Chondrocyte (in vitro differentiated cells): ENCODE data around the gene NCAM1. TPM values are rescaled to one million over a fixed set of nuclear protein-coding genes. Genes with fewer than 3 reads are reported as not detected.

Source experiments
- DNase-seq: peaks from one replicate; pipeline ENCODE4 v3.0.0; 2021; ENCODE audit warnings: mixed read lengths, low spot score
- H3K27ac Mint-ChIP-seq: one replicate; pipeline ENCODE4 v1.8.0; 2021; ENCODE audit warnings: mild to moderate bottlenecking, moderate library complexity, mixed read lengths; ENCODE audit not compliant: unreplicated experiment
- H3K27me3 Mint-ChIP-seq: 2 replicates; pipeline ENCODE4 v1.8.0; 2021; ENCODE audit warnings: low read depth, mixed read lengths
- H3K36me3 Mint-ChIP-seq: 2 replicates; pipeline ENCODE4 v1.8.0; 2021; ENCODE audit warnings: low read depth, mixed read lengths
- H3K4me1 Mint-ChIP-seq: 2 replicates; pipeline ENCODE4 v1.8.0; 2021; ENCODE audit warnings: low read depth, mild to moderate bottlenecking, mixed read lengths
- H3K4me3 Mint-ChIP-seq: one replicate; pipeline ENCODE4 v1.8.0; 2021; ENCODE audit warnings: mild to moderate bottlenecking, moderate library complexity, mixed read lengths; ENCODE audit not compliant: unreplicated experiment
- H3K9me3 Mint-ChIP-seq: 2 replicates; pipeline ENCODE4 v1.8.0; 2021; ENCODE audit warnings: low read depth, mixed read lengths
- total RNA-seq: library from RNA; stranded (reverse); gene quantifications from 3 replicates; pipeline ENCODE4 v1.2.1, GENCODE V29; 2021
- TF ChIP-seq, protein P1 (sequence below): fragments of 200-600 bp; sonication (generic); IDR thresholded peaks from 2 replicates; pipeline ENCODE4 v1.5.0; 2021; ENCODE audit warnings: antibody characterized with exemption, mild to moderate bottlenecking, moderate library complexity

Gene NCAM1
- total RNA-seq, 1 donor from 2014 or later: 3.9 TPM

GRCh38 chr11:113253406-113253805, 292.2 kb downstream of the NCAM1 start:
- Mint-ChIP-seq H3K27ac (no peak overlapping the region), H3K27me3 (no peaks in the 10 kb centered on the region), H3K4me1 (peaks cover 4% of the 10 kb centered on the region), H3K36me3 (no peaks in the 10 kb centered on the region), H3K9me3 (no peaks in the 10 kb centered on the region), H3K4me3 (no peak overlapping the region)
- TF ChIP-seq, protein P1, sequence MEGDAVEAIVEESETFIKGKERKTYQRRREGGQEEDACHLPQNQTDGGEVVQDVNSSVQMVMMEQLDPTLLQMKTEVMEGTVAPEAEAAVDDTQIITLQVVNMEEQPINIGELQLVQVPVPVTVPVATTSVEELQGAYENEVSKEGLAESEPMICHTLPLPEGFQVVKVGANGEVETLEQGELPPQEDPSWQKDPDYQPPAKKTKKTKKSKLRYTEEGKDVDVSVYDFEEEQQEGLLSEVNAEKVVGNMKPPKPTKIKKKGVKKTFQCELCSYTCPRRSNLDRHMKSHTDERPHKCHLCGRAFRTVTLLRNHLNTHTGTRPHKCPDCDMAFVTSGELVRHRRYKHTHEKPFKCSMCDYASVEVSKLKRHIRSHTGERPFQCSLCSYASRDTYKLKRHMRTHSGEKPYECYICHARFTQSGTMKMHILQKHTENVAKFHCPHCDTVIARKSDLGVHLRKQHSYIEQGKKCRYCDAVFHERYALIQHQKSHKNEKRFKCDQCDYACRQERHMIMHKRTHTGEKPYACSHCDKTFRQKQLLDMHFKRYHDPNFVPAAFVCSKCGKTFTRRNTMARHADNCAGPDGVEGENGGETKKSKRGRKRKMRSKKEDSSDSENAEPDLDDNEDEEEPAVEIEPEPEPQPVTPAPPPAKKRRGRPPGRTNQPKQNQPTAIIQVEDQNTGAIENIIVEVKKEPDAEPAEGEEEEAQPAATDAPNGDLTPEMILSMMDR: no peak
- DNase-seq: no peak

DNA sequence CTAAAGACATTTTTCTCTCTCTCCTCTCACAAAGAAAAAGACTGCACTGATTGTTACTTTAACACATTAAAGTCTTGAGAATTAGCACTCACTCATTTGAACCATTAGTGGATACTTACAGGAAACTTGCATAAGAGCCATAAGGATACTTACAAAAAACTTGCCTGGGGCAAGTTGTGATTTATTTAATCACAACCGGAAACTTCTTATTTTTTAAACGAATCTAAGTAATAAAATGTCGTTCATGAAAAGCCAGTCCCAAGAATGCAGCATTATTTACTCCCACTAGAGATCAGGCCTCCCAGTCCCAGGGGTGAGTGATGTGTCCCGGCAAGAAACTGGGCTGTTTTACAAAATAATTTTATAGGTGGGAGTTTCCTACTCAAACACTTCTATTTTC, 293.9 kb downstream of the NCAM1 start:
- H3K4me3 Mint-ChIP-seq: no peak overlapping the region
- no peaks in the 10 kb centered on the region for H3K36me3 Mint-ChIP-seq
- TF ChIP-seq, protein P1: no peak
- no peak for DNase-seq
- H3K27ac Mint-ChIP-seq: no peak overlapping the region
- H3K9me3 Mint-ChIP-seq: no peaks in the 10 kb centered on the region
- H3K4me1 Mint-ChIP-seq: peaks cover 4% of the 10 kb centered on the region
- H3K27me3 Mint-ChIP-seq: no peaks in the 10 kb centered on the region

DNA sequence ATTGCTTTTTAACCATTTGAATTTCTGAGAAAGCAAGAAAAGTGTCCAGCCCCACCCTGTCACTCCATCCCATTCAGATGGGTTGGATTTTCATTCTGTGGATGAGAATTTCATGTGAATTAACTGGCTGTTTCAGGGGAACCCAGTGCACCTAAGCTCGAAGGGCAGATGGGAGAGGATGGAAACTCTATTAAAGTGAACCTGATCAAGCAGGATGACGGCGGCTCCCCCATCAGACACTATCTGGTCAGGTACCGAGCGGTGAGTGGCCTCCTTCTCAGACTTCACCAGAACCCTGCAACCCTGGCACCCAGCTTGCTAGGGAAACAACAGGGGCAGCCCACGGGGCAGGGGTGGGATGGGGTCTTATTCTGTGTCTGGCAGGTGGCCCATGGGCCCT, 294.5 kb downstream of the NCAM1 start:
- H3K36me3 Mint-ChIP-seq: no peaks in the 10 kb centered on the region
- no peak overlapping the region for H3K27ac Mint-ChIP-seq
- H3K27me3 Mint-ChIP-seq: no peaks in the 10 kb centered on the region
- no peak for DNase-seq
- no peaks in the 10 kb centered on the region for H3K9me3 Mint-ChIP-seq
- peaks cover 4% of the 10 kb centered on the region for H3K4me1 Mint-ChIP-seq
- TF ChIP-seq, protein P1: no peak
- no peak overlapping the region for H3K4me3 Mint-ChIP-seq

GRCh38 chr11:113256431-113257202, 295.4 kb downstream of the NCAM1 start:
- TF ChIP-seq, protein P1: no peak
- H3K4me3 Mint-ChIP-seq: no peak overlapping the region
- DNase-seq: no peak
- H3K27ac Mint-ChIP-seq: no peak overlapping the region
- H3K9me3 Mint-ChIP-seq: no peaks in the 10 kb centered on the region
- no peaks in the 10 kb centered on the region for H3K36me3 Mint-ChIP-seq
- peaks cover 4% of the 10 kb centered on the region for H3K4me1 Mint-ChIP-seq
- H3K27me3 Mint-ChIP-seq: no peaks in the 10 kb centered on the region

DNA sequence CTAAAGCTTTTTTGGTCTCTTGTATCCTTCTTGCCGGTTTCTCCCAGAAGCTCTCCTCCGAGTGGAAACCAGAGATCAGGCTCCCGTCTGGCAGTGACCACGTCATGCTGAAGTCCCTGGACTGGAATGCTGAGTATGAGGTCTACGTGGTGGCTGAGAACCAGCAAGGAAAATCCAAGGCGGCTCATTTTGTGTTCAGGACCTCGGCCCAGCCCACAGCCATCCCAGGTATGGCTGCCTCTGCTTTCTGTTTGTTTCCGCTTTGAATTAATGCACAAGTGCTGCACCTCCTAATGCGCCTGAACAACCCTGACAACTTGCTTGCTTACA, 298.8 kb downstream of the NCAM1 start:
- Mint-ChIP-seq H3K4me3 (no peak overlapping the region), H3K36me3 (no peaks in the 10 kb centered on the region), H3K4me1 (peaks cover 4% of the 10 kb centered on the region), H3K9me3 (no peaks in the 10 kb centered on the region), H3K27ac (no peak overlapping the region), H3K27me3 (no peaks in the 10 kb centered on the region)
- TF ChIP-seq, protein P1: no peak
- no peak for DNase-seq
